ENCODE results near the gene ZNF587B.
A peak's percentile ranks its signal among the peaks of the same experiment; 100 is the strongest.

ZNF587B gene

DNA sequence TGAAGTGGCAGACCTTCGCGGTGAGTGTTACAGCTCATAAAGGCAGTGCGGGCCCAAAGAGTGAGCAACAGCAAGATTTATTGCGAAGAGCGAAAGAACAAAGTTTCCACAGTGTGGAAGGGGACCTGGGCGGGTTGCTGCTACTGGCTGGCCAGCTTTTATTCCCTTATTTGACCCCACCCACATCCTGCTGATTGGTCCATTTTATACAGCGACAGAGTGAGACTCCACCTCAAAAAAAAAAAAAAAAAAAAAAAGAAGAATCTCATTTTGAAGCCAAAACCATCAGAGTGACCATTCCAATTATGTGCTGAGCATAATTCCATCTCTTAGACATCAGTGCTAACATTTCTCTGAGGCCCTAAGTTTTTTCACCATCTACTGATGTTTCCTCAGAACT, 13.4 kb upstream of the ZNF587B start:
- no peak for TF ChIP-seq EP300 (IDR thresholded peaks at IDR 0.05; ENCODE audit: borderline replicate concordance)
- no peak for TF ChIP-seq FOXM1 (IDR thresholded peaks at IDR 0.05; ENCODE audit: borderline replicate concordance, low read depth)
- no peak for TF ChIP-seq CREB1 (IDR thresholded peaks at IDR 0.05; ENCODE audit: low read depth)
- no peak for TF ChIP-seq TAF1 (IDR thresholded peaks at IDR 0.05; ENCODE audit: low read depth)
- no peak for TF ChIP-seq CEBPB (IDR thresholded peaks at IDR 0.05)

DNA sequence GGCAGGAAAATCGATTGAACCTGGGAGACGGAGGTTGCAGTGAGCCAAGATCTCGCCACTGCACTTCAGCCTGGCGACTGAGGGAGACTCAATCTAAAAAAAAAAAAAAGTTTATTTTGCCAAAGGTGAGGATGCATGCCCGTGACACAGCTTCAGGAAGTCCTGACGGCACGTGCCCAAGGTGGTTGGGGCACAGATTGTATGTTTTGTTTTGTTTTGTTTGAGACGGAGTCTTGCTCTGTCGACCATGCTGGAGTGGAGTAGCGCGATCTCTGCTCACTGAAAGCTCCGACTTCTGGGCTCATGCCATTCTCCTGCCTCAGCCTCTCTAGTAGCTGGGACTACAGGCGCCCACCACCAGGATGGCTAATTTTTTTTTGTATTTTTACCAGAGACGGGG, 12.1 kb upstream of the ZNF587B start:
- TF ChIP-seq USF1 (IDR thresholded peaks at IDR 0.05), result no peak
- TF ChIP-seq FOXM1 (IDR thresholded peaks at IDR 0.05; ENCODE audit: borderline replicate concordance, low read depth), result no peak
- TF ChIP-seq REST (IDR thresholded peaks at IDR 0.05; ENCODE audit: low read depth), result no peak
- no peak for TF ChIP-seq TEAD4 (IDR thresholded peaks at IDR 0.05)
- no peak for TF ChIP-seq RAD21 (IDR thresholded peaks at IDR 0.05; ENCODE audit: low read depth)
- no peak for TF ChIP-seq EGR1 (IDR thresholded peaks at IDR 0.05)
- no peak for TF ChIP-seq NFIC (IDR thresholded peaks at IDR 0.05)
- TF ChIP-seq CEBPB (IDR thresholded peaks at IDR 0.05), result no peak
- no peak for TF ChIP-seq ZBTB7A (IDR thresholded peaks at IDR 0.05; ENCODE audit: low read depth)
- no peak for TF ChIP-seq YY1 (IDR thresholded peaks at IDR 0.05; ENCODE audit: low read depth)
- no peak for TF ChIP-seq TCF12 (IDR thresholded peaks at IDR 0.05; ENCODE audit: low read depth)

GRCh38 chr19:57818378-57818777, 11.7 kb upstream of the ZNF587B start:
- TF ChIP-seq CEBPB (IDR thresholded peaks at IDR 0.05), result no peak
- TF ChIP-seq EGR1 (IDR thresholded peaks at IDR 0.05), result no peak
- no peak for TF ChIP-seq EP300 (IDR thresholded peaks at IDR 0.05; ENCODE audit: borderline replicate concordance)
- no peak for TF ChIP-seq REST (IDR thresholded peaks at IDR 0.05; ENCODE audit: low read depth)
- no peak for TF ChIP-seq TEAD4 (IDR thresholded peaks at IDR 0.05)
- TF ChIP-seq FOXM1 (IDR thresholded peaks at IDR 0.05; ENCODE audit: borderline replicate concordance, low read depth), result no peak
- no peak for TF ChIP-seq ZBTB7A (IDR thresholded peaks at IDR 0.05; ENCODE audit: low read depth)
- no peak for TF ChIP-seq RAD21 (IDR thresholded peaks at IDR 0.05; ENCODE audit: low read depth)
- no peak for TF ChIP-seq TCF12 (IDR thresholded peaks at IDR 0.05; ENCODE audit: low read depth)
- no peak for TF ChIP-seq YY1 (IDR thresholded peaks at IDR 0.05; ENCODE audit: low read depth)
- TF ChIP-seq, protein P1, sequence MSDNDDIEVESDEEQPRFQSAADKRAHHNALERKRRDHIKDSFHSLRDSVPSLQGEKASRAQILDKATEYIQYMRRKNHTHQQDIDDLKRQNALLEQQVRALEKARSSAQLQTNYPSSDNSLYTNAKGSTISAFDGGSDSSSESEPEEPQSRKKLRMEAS (IDR thresholded peaks at IDR 0.05), result no peak
- TF ChIP-seq NFIC (IDR thresholded peaks at IDR 0.05), result no peak
- no peak for TF ChIP-seq USF1 (IDR thresholded peaks at IDR 0.05)
- TF ChIP-seq TAF1 (IDR thresholded peaks at IDR 0.05; ENCODE audit: low read depth), result no peak
- TF ChIP-seq CREB1 (IDR thresholded peaks at IDR 0.05; ENCODE audit: low read depth), result no peak

- 0 out of 2 replicates have a peak, but pooled peaks have one; percentile 34 for TF ChIP-seq FOXM1 (IDR thresholded peaks at IDR 0.05; ENCODE audit: borderline replicate concordance, low read depth)
- peak; percentile 27; the same call in 1 of the 2 replicates for TF ChIP-seq TEAD4 (IDR thresholded peaks at IDR 0.05)
- TF ChIP-seq RAD21 (IDR thresholded peaks at IDR 0.05; ENCODE audit: low read depth), result no peak; the same call in 1 of the 2 replicates
- TF ChIP-seq TAF1 (IDR thresholded peaks at IDR 0.05; ENCODE audit: low read depth), result peak; percentile 58; the same call in 1 of the 2 replicates
- no peak for TF ChIP-seq TCF12 (IDR thresholded peaks at IDR 0.05; ENCODE audit: low read depth)
- 0 out of 2 replicates have a peak, but pooled peaks have one; percentile 3 for TF ChIP-seq USF1 (IDR thresholded peaks at IDR 0.05)
- no peak for TF ChIP-seq EGR1 (IDR thresholded peaks at IDR 0.05)
- TF ChIP-seq ZBTB7A (IDR thresholded peaks at IDR 0.05; ENCODE audit: low read depth), result no peak
- TF ChIP-seq, protein P1 (IDR thresholded peaks at IDR 0.05), result peak; percentile 92
- no peak for TF ChIP-seq REST (IDR thresholded peaks at IDR 0.05; ENCODE audit: low read depth)
- no peak for TF ChIP-seq EP300 (IDR thresholded peaks at IDR 0.05; ENCODE audit: borderline replicate concordance)
- no peak for TF ChIP-seq CEBPB (IDR thresholded peaks at IDR 0.05)
- no peak for TF ChIP-seq CREB1 (IDR thresholded peaks at IDR 0.05; ENCODE audit: low read depth)
- TF ChIP-seq YY1 (IDR thresholded peaks at IDR 0.05; ENCODE audit: low read depth), result no peak
- TF ChIP-seq NFIC (IDR thresholded peaks at IDR 0.05), result no peak
These were observed 10.5 kb upstream of the ZNF587B start for GRCh38 chr19:57819475-57820148.
